Progenitor cell of endocrine pancreas (in vitro differentiated cells): ENCODE results near the gene PSORS1C1. TPM values are rescaled to one million over a fixed set of nuclear protein-coding genes. Genes with fewer than 3 reads are reported as not detected.

ENCODE experiments used
- DNase-seq: peaks from one replicate; pipeline ENCODE4 v3.0.0; 2021; ENCODE audit warnings: low spot score; ENCODE audit not compliant: unreplicated experiment
- H3K27ac Mint-ChIP-seq: 2 replicates; pipeline ENCODE4 v1.8.0; 2021; ENCODE audit warnings: mild to moderate bottlenecking, moderate library complexity, mixed read lengths
- H3K27me3 Mint-ChIP-seq: 2 replicates; pipeline ENCODE4 v1.8.0; 2021; ENCODE audit warnings: mixed read lengths
- H3K36me3 Mint-ChIP-seq: 2 replicates; pipeline ENCODE4 v1.8.0; 2022; ENCODE audit warnings: mixed read lengths; ENCODE audit not compliant: insufficient read depth
- H3K4me1 Mint-ChIP-seq: 2 replicates; pipeline ENCODE4 v1.8.0; 2021; ENCODE audit warnings: low read depth, mixed read lengths
- H3K4me3 Mint-ChIP-seq: 2 replicates; pipeline ENCODE4 v1.8.0; 2021; ENCODE audit warnings: low read depth, mild to moderate bottlenecking, moderate library complexity, mixed read lengths
- H3K9me3 Mint-ChIP-seq: 2 replicates; pipeline ENCODE4 v1.8.0; 2021; ENCODE audit warnings: low read depth, mixed read lengths
- CTCF ChIP-seq: fragments of 200-600 bp; sonication (generic); IDR thresholded peaks from one replicate; pipeline ENCODE4 v1.5.0; 2021; ENCODE audit warnings: antibody characterized with exemption, mild to moderate bottlenecking; ENCODE audit not compliant: unreplicated experiment
- total RNA-seq: library from RNA; stranded (reverse); gene quantifications from 2 replicates; pipeline ENCODE4 v1.2.1, GENCODE V29; 2021

PSORS1C1 gene
- total RNA-seq, 1 donor from 2014 or later = not detected

GRCh38 chr6:31143148-31143547 lies 28.5 kb downstream of the PSORS1C1 start:
- H3K27me3 Mint-ChIP-seq = peaks cover 12% of the 10 kb centered on the region
- no peak overlapping the region for H3K4me3 Mint-ChIP-seq
- no peak for DNase-seq
- H3K36me3 Mint-ChIP-seq = peaks cover 4% of the 10 kb centered on the region
- no peaks in the 10 kb centered on the region for H3K4me1 Mint-ChIP-seq
- no peak for TF ChIP-seq CTCF
- H3K9me3 Mint-ChIP-seq = no peaks in the 10 kb centered on the region
- no peak overlapping the region for H3K27ac Mint-ChIP-seq

GRCh38 chr6:31144296-31144969 lies 29.8 kb downstream of the PSORS1C1 start:
- no peak for DNase-seq
- Mint-ChIP-seq H3K27ac (no peak overlapping the region), H3K36me3 (peaks cover 4% of the 10 kb centered on the region), H3K4me1 (no peaks in the 10 kb centered on the region), H3K27me3 (peaks cover 7% of the 10 kb centered on the region), H3K9me3 (no peaks in the 10 kb centered on the region), H3K4me3 (no peak overlapping the region)
- no peak for TF ChIP-seq CTCF

- Mint-ChIP-seq H3K27me3 (peaks cover 2% of the 10 kb centered on the region), H3K27ac (no peak overlapping the region), H3K4me1 (no peaks in the 10 kb centered on the region), H3K9me3 (no peaks in the 10 kb centered on the region), H3K4me3 (no peak overlapping the region), H3K36me3 (peaks cover 6% of the 10 kb centered on the region)
- DNase-seq = no peak
- no peak for TF ChIP-seq CTCF
Measured at GRCh38 chr6:31144970-31145340, 30.4 kb downstream of the PSORS1C1 start.

GRCh38 chr6:31145386-31145785 lies 30.8 kb downstream of the PSORS1C1 start:
- Mint-ChIP-seq H3K9me3 (no peaks in the 10 kb centered on the region), H3K4me1 (no peaks in the 10 kb centered on the region), H3K4me3 (no peak overlapping the region), H3K36me3 (peaks cover 6% of the 10 kb centered on the region), H3K27me3 (no peaks in the 10 kb centered on the region), H3K27ac (no peak overlapping the region)
- no peak for TF ChIP-seq CTCF
- DNase-seq = no peak

- Mint-ChIP-seq H3K4me3 (no peak overlapping the region), H3K27ac (no peak overlapping the region), H3K36me3 (peaks cover 12% of the 10 kb centered on the region), H3K27me3 (no peaks in the 10 kb centered on the region), H3K9me3 (no peaks in the 10 kb centered on the region), H3K4me1 (no peaks in the 10 kb centered on the region)
- no peak for TF ChIP-seq CTCF
- DNase-seq = no peak
Measured at GRCh38 chr6:31149827-31150447, 35.3 kb downstream of the PSORS1C1 start.
